Activated naive CD8-positive, alpha-beta T cell treated with anti-CD3 and anti-CD28 coated beads, Interleukin-2, amount 50 U/mL, for 16 hours (primary cell): ENCODE data around the gene RORB.

Experiments used
- DNase-seq: peaks from one replicate; pipeline ENCODE4 v3.0.0-alpha.2; 2020; ENCODE audit warnings: low read depth, low spot score

The RORB gene

GRCh38 chr9:74598874-74599273, 101.7 kb downstream of the RORB start:
- DNase-seq: no peak

- no peak for DNase-seq
Measured at GRCh38 chr9:74609671-74610405, 112.7 kb downstream of the RORB start.

- DNase-seq: no peak
Measured at GRCh38 chr9:74610523-74611061, 113.5 kb downstream of the RORB start.

- no peak for DNase-seq
Measured at GRCh38 chr9:74630228-74630627, 133.1 kb downstream of the RORB start.

- DNase-seq: no peak
Measured at GRCh38 chr9:74639112-74639511, 142.0 kb downstream of the RORB start.

GRCh38 chr9:74642376-74642775, 145.2 kb downstream of the RORB start:
- DNase-seq: no peak

GRCh38 chr9:74643303-74643923, 146.3 kb downstream of the RORB start:
- DNase-seq: no peak

GRCh38 chr9:74644023-74644422, 146.9 kb downstream of the RORB start:
- DNase-seq: no peak

GRCh38 chr9:74645007-74645639, 148.0 kb downstream of the RORB start:
- no peak for DNase-seq

GRCh38 chr9:74653410-74654080, 156.4 kb downstream of the RORB start:
- no peak for DNase-seq

GRCh38 chr9:74662674-74663073, 165.5 kb downstream of the RORB start:
- DNase-seq: no peak

GRCh38 chr9:74663439-74663838, 166.3 kb downstream of the RORB start:
- DNase-seq: no peak

GRCh38 chr9:74666625-74667316, 169.6 kb downstream of the RORB start:
- no peak for DNase-seq

- no peak for DNase-seq
Measured at GRCh38 chr9:74672237-74672636, 175.1 kb downstream of the RORB start.

GRCh38 chr9:74674077-74674476, 176.9 kb downstream of the RORB start:
- DNase-seq: no peak

- no peak for DNase-seq
Measured at GRCh38 chr9:74681906-74682305, 184.8 kb downstream of the RORB start.

- DNase-seq: no peak
Measured at GRCh38 chr9:74683322-74683721, 186.2 kb downstream of the RORB start.

- DNase-seq: no peak
Measured at GRCh38 chr9:74691058-74691457, 193.9 kb downstream of the RORB start.

- DNase-seq: no peak
Measured at GRCh38 chr9:74696520-74696919, 199.4 kb downstream of the RORB start.

- DNase-seq: no peak
Measured at GRCh38 chr9:74697535-74697934, 200.4 kb downstream of the RORB start.

GRCh38 chr9:74711341-74711740, 214.2 kb downstream of the RORB start:
- no peak for DNase-seq

GRCh38 chr9:74718709-74719108, 221.6 kb downstream of the RORB start:
- DNase-seq: no peak
